K562 (cell line): ENCODE measurements around the gene THAP8. TPM values are rescaled to one million over a fixed set of nuclear protein-coding genes. Genes with fewer than 3 reads are reported as not detected.

ENCODE experiments used
- CEBPZ ChIP-seq: fragments of 150-350 bp; IDR thresholded peaks from 2 replicates; pipeline ENCODE4 v1.6.1; 2014; ENCODE audit warnings: low read depth, mild to moderate bottlenecking, low read length, borderline replicate concordance
- ELF1 ChIP-seq: fragments of 200-800 bp; sonication (Bioruptor generic); IDR thresholded peaks from 2 replicates; pipeline ENCODE4 v1.6.1; 2016; ENCODE audit warnings: missing genetic modification characterization, missing compliant biosample characterization
- NCOR1 ChIP-seq: fragments of 450-650 bp; IDR thresholded peaks from 2 replicates; pipeline ENCODE4 v1.6.1; 2016; ENCODE audit warnings: mild to moderate bottlenecking, moderate library complexity
- NEUROD1 ChIP-seq: fragments of 150-350 bp; IDR thresholded peaks from 2 replicates; pipeline ENCODE4 v1.6.1; 2014; ENCODE audit warnings: borderline replicate concordance, low read length, low read depth; ENCODE audit not compliant: partially characterized antibody
- PHF21A ChIP-seq: fragments of 450-650 bp; IDR thresholded peaks from 2 replicates; pipeline ENCODE4 v1.6.1; 2017; ENCODE audit warnings: low read depth, borderline replicate concordance
- PKNOX1 ChIP-seq: fragments of 450-650 bp; IDR thresholded peaks from 2 replicates; pipeline ENCODE4 v1.6.1; 2016
- POU5F1 ChIP-seq: fragments of 150-350 bp; IDR thresholded peaks from 2 replicates; pipeline ENCODE4 v1.6.1; 2014; ENCODE audit warnings: borderline replicate concordance, low read length, low read depth, mild to moderate bottlenecking; ENCODE audit not compliant: partially characterized antibody
- TAF7 ChIP-seq: fragments of 450-650 bp; IDR thresholded peaks from 2 replicates; pipeline ENCODE4 v1.6.1; 2016; ENCODE audit warnings: missing genetic modification characterization, missing compliant biosample characterization
- ZNF124 ChIP-seq: sonication (generic); formaldehyde crosslinking; IDR thresholded peaks from 2 replicates; pipeline ENCODE4 v1.8.1; 2022; ENCODE audit warnings: missing genetic modification reagents
- ZNF280B ChIP-seq: fragments of 250-450 bp; sonication (Bioruptor Pico); IDR thresholded peaks from 2 replicates; pipeline ENCODE4 v1.5.1; 2021; ENCODE audit warnings: mild to moderate bottlenecking
- polyA plus RNA-seq, 8 experiments: library from polyadenylated mRNA; depleted of rRNA in 4 of 8; stranded (reverse) in 5 of 8; unstranded in 3 of 8; fragments of >200 nt; fragmentation: Nextera tagmentation in 2 of 8; fragmentation: Illumina TruSeq in 1 of 8; extraction: Ambion mirVana in 2 of 8; extraction: Trizol in 1 of 8; gene quantifications; 2 replicates each; pipeline versions ENCODE4 v1.2.1 to v1.2.3, GENCODE V29; 2011 to 2014; ENCODE audit warnings: inconsistent platforms in 1 of 8, missing spikeins in 1 of 8
- total RNA-seq, 7 experiments: library from RNA; depleted of rRNA in 6 of 7; stranded (reverse); fragments of >200 nt in 6 of 7; fragmentation: Illumina TruSeq in 2 of 7; extraction: Trizol in 2 of 7; gene quantifications; 2 replicates each; pipeline versions ENCODE4 v1.2.1 to v1.2.3, GENCODE V29; 2011 to 2021; ENCODE audit warnings: low replicate concordance in 1 of 7
- TF ChIP-seq, protein P1 (sequence below): fragments of 250-450 bp; sonication (Bioruptor Pico); IDR thresholded peaks from 2 replicates; pipeline ENCODE4 v1.5.0; 2021
- TF ChIP-seq, protein P2 (sequence below): fragments of 450-650 bp; formaldehyde crosslinking; conservative IDR thresholded peaks from 2 replicates; pipeline ENCODE4 v1.4.0; 2022; ENCODE audit warnings: mild to moderate bottlenecking, missing genetic modification characterization
- TF ChIP-seq, protein P3 (sequence below): fragments of 200-400 bp; formaldehyde crosslinking; IDR thresholded peaks from 2 replicates; pipeline ENCODE4 v1.6.1; 2017; ENCODE audit warnings: mild to moderate bottlenecking, low read depth, low read length, moderate library complexity

The THAP8 gene
- total and polyA plus RNA-seq, 9 of the 15 experiments (the other 6 are each of a cell fraction or from before 2014, with no cell fraction given), result 0.11 to 2.0 (median 0.94) TPM

- TF ChIP-seq ELF1 (tag), result peak; percentile 92
- TF ChIP-seq NCOR1, result no peak
- peak; percentile 92 for TF ChIP-seq PKNOX1
- TF ChIP-seq NEUROD1, result no peak
- TF ChIP-seq, protein P1, sequence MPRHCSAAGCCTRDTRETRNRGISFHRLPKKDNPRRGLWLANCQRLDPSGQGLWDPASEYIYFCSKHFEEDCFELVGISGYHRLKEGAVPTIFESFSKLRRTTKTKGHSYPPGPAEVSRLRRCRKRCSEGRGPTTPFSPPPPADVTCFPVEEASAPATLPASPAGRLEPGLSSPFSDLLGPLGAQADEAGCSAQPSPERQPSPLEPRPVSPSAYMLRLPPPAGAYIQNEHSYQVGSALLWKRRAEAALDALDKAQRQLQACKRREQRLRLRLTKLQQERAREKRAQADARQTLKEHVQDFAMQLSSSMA, result no peak
- no peak for TF ChIP-seq PHF21A
- TF ChIP-seq ZNF280B, result no peak
- TF ChIP-seq ZNF124 (CRISPR knock-in tag), result no peak
- TF ChIP-seq, protein P2, sequence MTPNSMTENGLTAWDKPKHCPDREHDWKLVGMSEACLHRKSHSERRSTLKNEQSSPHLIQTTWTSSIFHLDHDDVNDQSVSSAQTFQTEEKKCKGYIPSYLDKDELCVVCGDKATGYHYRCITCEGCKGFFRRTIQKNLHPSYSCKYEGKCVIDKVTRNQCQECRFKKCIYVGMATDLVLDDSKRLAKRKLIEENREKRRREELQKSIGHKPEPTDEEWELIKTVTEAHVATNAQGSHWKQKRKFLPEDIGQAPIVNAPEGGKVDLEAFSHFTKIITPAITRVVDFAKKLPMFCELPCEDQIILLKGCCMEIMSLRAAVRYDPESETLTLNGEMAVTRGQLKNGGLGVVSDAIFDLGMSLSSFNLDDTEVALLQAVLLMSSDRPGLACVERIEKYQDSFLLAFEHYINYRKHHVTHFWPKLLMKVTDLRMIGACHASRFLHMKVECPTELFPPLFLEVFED (CRISPR knock-in tag), result no peak
- TF ChIP-seq CEBPZ, result no peak
- TF ChIP-seq POU5F1, result no peak
- TF ChIP-seq, protein P3, sequence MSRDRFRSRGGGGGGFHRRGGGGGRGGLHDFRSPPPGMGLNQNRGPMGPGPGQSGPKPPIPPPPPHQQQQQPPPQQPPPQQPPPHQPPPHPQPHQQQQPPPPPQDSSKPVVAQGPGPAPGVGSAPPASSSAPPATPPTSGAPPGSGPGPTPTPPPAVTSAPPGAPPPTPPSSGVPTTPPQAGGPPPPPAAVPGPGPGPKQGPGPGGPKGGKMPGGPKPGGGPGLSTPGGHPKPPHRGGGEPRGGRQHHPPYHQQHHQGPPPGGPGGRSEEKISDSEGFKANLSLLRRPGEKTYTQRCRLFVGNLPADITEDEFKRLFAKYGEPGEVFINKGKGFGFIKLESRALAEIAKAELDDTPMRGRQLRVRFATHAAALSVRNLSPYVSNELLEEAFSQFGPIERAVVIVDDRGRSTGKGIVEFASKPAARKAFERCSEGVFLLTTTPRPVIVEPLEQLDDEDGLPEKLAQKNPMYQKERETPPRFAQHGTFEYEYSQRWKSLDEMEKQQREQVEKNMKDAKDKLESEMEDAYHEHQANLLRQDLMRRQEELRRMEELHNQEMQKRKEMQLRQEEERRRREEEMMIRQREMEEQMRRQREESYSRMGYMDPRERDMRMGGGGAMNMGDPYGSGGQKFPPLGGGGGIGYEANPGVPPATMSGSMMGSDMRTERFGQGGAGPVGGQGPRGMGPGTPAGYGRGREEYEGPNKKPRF, result no peak
- TF ChIP-seq TAF7 (tag), result no peak
Observed at GRCh38 chr19:35995048-35995993, 58.8 kb downstream of the THAP8 start, which contains the start of gene SDHAF1 (continued).
